Activated CD4-positive, alpha-beta T cell treated with anti-CD3 and anti-CD28 coated beads, Interleukin-2, amount 10 ng/mL, durations not matched to agents 7 days and 5 days (primary cell): ENCODE measurements around the gene CEP112. TPM values are rescaled to one million over a fixed set of nuclear protein-coding genes. Genes with fewer than 3 reads are reported as not detected.

Experiments used
- CTCF ChIA-PET: fragments of 350-600 bp; sonication (Branson Sonifier 250); formaldehyde crosslinking; loops from one replicate; lab custom pipeline; 2021; ENCODE audit warnings: antibody characterized with exemption; lab: Charles Lee
- POLR2A ChIA-PET: fragments of 350-600 bp; sonication (Branson Sonifier 250); formaldehyde crosslinking; loops from one replicate; lab custom pipeline; 2021; ENCODE audit warnings: antibody characterized with exemption; lab: Charles Lee
- DNase-seq: peaks from one replicate; pipeline ENCODE4 v3.0.0-alpha.2; 2020
- H3K27ac Mint-ChIP-seq: one replicate; pipeline ENCODE4 v1.8.0; 2021; ENCODE audit warnings: mild to moderate bottlenecking, moderate library complexity, mixed read lengths
- H3K27me3 Mint-ChIP-seq: one replicate; pipeline ENCODE4 v1.8.0; 2021; ENCODE audit warnings: mixed read lengths
- H3K36me3 Mint-ChIP-seq: one replicate; pipeline ENCODE4 v1.8.0; 2021; ENCODE audit warnings: low read depth, mixed read lengths
- H3K4me1 Mint-ChIP-seq: one replicate; pipeline ENCODE4 v1.8.0; 2021; ENCODE audit warnings: mixed read lengths
- H3K4me3 Mint-ChIP-seq: one replicate; pipeline ENCODE4 v1.8.0; 2021; ENCODE audit warnings: mild to moderate bottlenecking, moderate library complexity, mixed read lengths
- H3K9me3 Mint-ChIP-seq: one replicate; pipeline ENCODE4 v1.8.0; 2021; ENCODE audit warnings: mixed read lengths
- total RNA-seq, 2 experiments: library from RNA; stranded (reverse); gene quantifications; one replicate each; pipeline ENCODE4 v1.2.3, GENCODE V29; 2021

The CEP112 gene
- total RNA-seq, 2 experiments from 2014 or later: 4.0 to 4.2 TPM

- no peaks in the 10 kb centered on the region for H3K4me1 Mint-ChIP-seq
- no peak overlapping the region for H3K27ac Mint-ChIP-seq
- no peak for DNase-seq
- CTCF ChIA-PET: no interaction called here
- H3K9me3 Mint-ChIP-seq: no peaks in the 10 kb centered on the region
- POLR2A ChIA-PET: no interaction called here
- no peaks in the 10 kb centered on the region for H3K36me3 Mint-ChIP-seq
- H3K27me3 Mint-ChIP-seq: peaks cover 3% of the 10 kb centered on the region
- H3K4me3 Mint-ChIP-seq: no peak overlapping the region
These were observed 30.9 kb upstream of the CEP112 start for GRCh38 chr17:66222798-66223350.

- Mint-ChIP-seq H3K4me1 (no peaks in the 10 kb centered on the region), H3K4me3 (no peak overlapping the region), H3K36me3 (no peaks in the 10 kb centered on the region), H3K27ac (no peak overlapping the region), H3K27me3 (peaks cover 3% of the 10 kb centered on the region), H3K9me3 (no peaks in the 10 kb centered on the region)
- CTCF ChIA-PET: no interaction called here
- no peak for DNase-seq
- POLR2A ChIA-PET: no interaction called here
These were observed 30.0 kb upstream of the CEP112 start for GRCh38 chr17:66221755-66222530.

GRCh38 chr17:66221343-66221742 is 29.4 kb upstream of the CEP112 start:
- DNase-seq: no peak
- Mint-ChIP-seq H3K4me3 (no peak overlapping the region), H3K4me1 (no peaks in the 10 kb centered on the region), H3K9me3 (no peaks in the 10 kb centered on the region), H3K27me3 (peaks cover 6% of the 10 kb centered on the region), H3K27ac (no peak overlapping the region), H3K36me3 (no peaks in the 10 kb centered on the region)
- ChIA-PET POLR2A (no interaction called here), CTCF (no interaction called here)

DNA sequence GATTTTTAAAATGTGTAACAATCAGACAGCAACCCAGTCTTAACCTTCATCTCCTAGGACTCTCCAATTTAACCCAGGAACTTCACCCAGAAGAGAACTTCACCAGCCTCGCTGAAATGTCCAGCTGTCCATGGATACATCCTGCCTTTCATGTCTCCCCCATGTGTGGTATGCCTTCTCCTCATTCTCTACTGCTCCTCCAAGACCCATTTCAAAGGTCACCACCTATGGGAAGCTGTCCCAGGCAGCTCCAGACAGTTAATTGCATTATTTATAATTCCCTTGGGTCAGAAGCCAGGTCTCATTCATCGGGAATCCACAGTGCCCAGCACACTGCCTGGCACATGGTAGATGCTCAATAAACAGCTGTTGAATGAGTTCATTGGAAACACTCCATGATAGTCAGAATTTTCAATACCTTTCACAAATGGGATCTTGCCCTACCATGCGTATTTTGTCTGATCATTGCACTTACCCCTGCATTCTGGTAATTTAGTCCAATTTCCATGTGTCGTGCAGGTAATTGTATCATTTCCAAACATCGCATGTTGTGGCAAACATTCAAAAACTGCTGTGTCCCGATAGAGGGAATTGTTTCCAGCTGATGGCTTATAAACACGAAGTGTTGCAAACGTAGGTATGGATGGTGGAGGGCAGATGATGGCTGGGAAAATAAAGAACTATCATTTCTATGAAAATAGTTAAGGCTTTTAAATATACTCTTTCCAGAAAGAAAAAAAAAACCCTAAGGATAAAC is 28.3 kb upstream of the CEP112 start:
- no peak for DNase-seq
- H3K4me1 Mint-ChIP-seq: no peaks in the 10 kb centered on the region
- H3K36me3 Mint-ChIP-seq: no peaks in the 10 kb centered on the region
- no peak overlapping the region for H3K4me3 Mint-ChIP-seq
- H3K27ac Mint-ChIP-seq: no peak overlapping the region
- peaks cover 10% of the 10 kb centered on the region for H3K27me3 Mint-ChIP-seq
- no peaks in the 10 kb centered on the region for H3K9me3 Mint-ChIP-seq
- CTCF ChIA-PET: no interaction called here
- POLR2A ChIA-PET: interaction anchor here (0.6 kb wide), 1 partner anchor 254 kb away, joined by 4 read pairs; no protein-coding TSS in a partner anchor

GRCh38 chr17:66215529-66215911 is 23.6 kb upstream of the CEP112 start:
- DNase-seq: no peak
- Mint-ChIP-seq H3K27ac (no peak overlapping the region), H3K27me3 (peaks cover 16% of the 10 kb centered on the region), H3K4me3 (no peak overlapping the region), H3K9me3 (no peaks in the 10 kb centered on the region), H3K36me3 (no peaks in the 10 kb centered on the region), H3K4me1 (no peaks in the 10 kb centered on the region)
- ChIA-PET CTCF (no interaction called here), POLR2A (no interaction called here)

- ChIA-PET POLR2A (no interaction called here), CTCF (no interaction called here)
- H3K27me3 Mint-ChIP-seq: peaks cover 19% of the 10 kb centered on the region
- no peak overlapping the region for H3K4me3 Mint-ChIP-seq
- no peak overlapping the region for H3K27ac Mint-ChIP-seq
- no peaks in the 10 kb centered on the region for H3K36me3 Mint-ChIP-seq
- H3K4me1 Mint-ChIP-seq: no peaks in the 10 kb centered on the region
- DNase-seq: no peak
- H3K9me3 Mint-ChIP-seq: no peaks in the 10 kb centered on the region
These were observed 23.1 kb upstream of the CEP112 start for GRCh38 chr17:66214884-66215528.

GRCh38 chr17:66211047-66211810 is 19.3 kb upstream of the CEP112 start:
- Mint-ChIP-seq H3K4me1 (no peaks in the 10 kb centered on the region), H3K9me3 (no peaks in the 10 kb centered on the region), H3K27ac (no peak overlapping the region), H3K36me3 (no peaks in the 10 kb centered on the region), H3K4me3 (no peak overlapping the region), H3K27me3 (peaks cover 18% of the 10 kb centered on the region)
- POLR2A ChIA-PET: no interaction called here
- no peak for DNase-seq
- CTCF ChIA-PET: no interaction called here

DNA sequence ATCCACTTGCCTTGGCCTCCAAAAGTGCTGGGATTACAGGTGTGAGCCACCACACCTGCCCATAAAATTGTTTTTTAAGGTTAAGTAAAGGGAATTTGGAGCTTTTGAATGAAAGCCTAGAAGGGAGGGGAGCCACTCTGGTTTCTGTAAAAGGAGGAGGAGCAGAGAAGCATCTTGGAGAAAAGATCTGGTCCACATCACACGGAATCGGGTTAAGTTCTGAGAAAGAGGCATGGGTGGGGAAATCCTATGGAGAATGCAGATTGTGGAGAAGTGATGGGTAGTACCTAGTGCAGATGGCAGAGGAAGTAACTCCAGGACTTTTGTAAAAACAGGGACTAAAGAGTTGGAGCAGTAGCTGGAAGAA is 18.3 kb upstream of the CEP112 start:
- no peak overlapping the region for H3K27ac Mint-ChIP-seq
- CTCF ChIA-PET: interaction anchor here (1.8 kb wide), 1 partner anchor 12 kb away, joined by 5 read pairs; no protein-coding TSS in a partner anchor
- H3K27me3 Mint-ChIP-seq: peaks cover 14% of the 10 kb centered on the region
- POLR2A ChIA-PET: no interaction called here
- H3K4me3 Mint-ChIP-seq: no peak overlapping the region
- H3K9me3 Mint-ChIP-seq: no peaks in the 10 kb centered on the region
- H3K4me1 Mint-ChIP-seq: no peaks in the 10 kb centered on the region
- H3K36me3 Mint-ChIP-seq: no peaks in the 10 kb centered on the region
- no peak for DNase-seq

DNA sequence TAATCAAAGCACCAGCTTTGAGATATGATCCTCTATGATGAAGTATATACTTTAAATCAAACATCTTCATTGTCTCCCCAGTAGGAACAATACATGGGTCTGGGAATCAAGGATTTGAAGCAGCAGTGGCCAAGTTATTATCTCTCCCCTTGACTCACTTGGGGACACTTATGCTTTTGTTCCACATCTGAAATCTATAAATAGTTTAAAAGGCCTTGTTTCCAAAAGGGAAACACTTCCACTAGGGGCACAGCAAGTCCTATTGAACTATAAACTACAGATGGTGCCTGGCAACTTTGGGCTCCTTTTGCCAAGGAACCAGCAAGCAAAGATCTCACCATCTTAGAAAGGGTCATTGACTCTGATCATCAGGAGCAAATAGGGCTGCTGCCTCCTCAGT is 16.0 kb upstream of the CEP112 start:
- ChIA-PET CTCF (no interaction called here), POLR2A (no interaction called here)
- no peak for DNase-seq
- Mint-ChIP-seq H3K27ac (no peak overlapping the region), H3K4me1 (no peaks in the 10 kb centered on the region), H3K9me3 (no peaks in the 10 kb centered on the region), H3K36me3 (no peaks in the 10 kb centered on the region), H3K27me3 (peaks cover 7% of the 10 kb centered on the region), H3K4me3 (no peak overlapping the region)

- ChIA-PET CTCF (interaction anchor here (0.7 to 1.4 kb wide), 4 partner anchors 13 to 909 kb away, joined by 3 read pairs; no protein-coding TSS in a partner anchor), POLR2A (no interaction called here)
- no peak overlapping the region for H3K27ac Mint-ChIP-seq
- DNase-seq: no peak
- H3K4me3 Mint-ChIP-seq: no peak overlapping the region
- H3K27me3 Mint-ChIP-seq: peaks cover 4% of the 10 kb centered on the region
- no peaks in the 10 kb centered on the region for H3K9me3 Mint-ChIP-seq
- H3K36me3 Mint-ChIP-seq: no peaks in the 10 kb centered on the region
- peaks cover 19% of the 10 kb centered on the region for H3K4me1 Mint-ChIP-seq
These were observed 11.5 kb upstream of the CEP112 start for GRCh38 chr17:66203274-66204015.

GRCh38 chr17:66200685-66201092 is 8.8 kb upstream of the CEP112 start:
- Mint-ChIP-seq H3K4me1 (peaks cover 19% of the 10 kb centered on the region), H3K9me3 (no peaks in the 10 kb centered on the region), H3K36me3 (no peaks in the 10 kb centered on the region), H3K4me3 (no peak overlapping the region), H3K27me3 (no peaks in the 10 kb centered on the region), H3K27ac (no peak overlapping the region)
- ChIA-PET CTCF (interaction anchor here (0.7 to 0.8 kb wide), 2 partner anchors 9 to 81 kb away, joined by 3 read pairs; partner anchors contain the start of gene CEP112), POLR2A (no interaction called here)
- DNase-seq: peak; percentile 63

DNA sequence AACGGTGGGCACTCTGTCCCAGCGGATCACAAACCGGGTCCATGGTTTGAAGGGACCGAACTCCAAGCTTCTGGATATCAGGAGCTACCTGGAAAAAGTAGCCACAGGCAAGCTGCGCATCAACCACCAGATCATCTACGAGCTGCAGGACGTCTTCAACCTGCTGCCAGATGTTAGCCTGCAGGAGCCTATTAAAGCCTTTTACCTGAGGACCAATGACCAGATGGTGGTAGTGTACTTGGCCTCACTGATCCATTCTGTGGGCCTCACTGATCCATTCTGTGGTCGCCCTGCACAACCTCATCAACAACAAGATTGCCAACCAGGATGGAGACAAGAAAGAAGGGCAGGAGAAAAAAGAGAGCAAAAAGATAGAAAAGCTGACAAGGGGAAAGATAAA is 6.3 kb upstream of the CEP112 start:
- CTCF ChIA-PET: interaction anchor here (0.6 to 1.2 kb wide), 2 partner anchors 12 to 1176 kb away, joined by 3 to 5 read pairs; no protein-coding TSS in a partner anchor
- POLR2A ChIA-PET: no interaction called here
- Mint-ChIP-seq H3K27me3 (no peaks in the 10 kb centered on the region), H3K36me3 (no peaks in the 10 kb centered on the region), H3K9me3 (no peaks in the 10 kb centered on the region), H3K4me1 (peaks cover 19% of the 10 kb centered on the region), H3K27ac (no peak overlapping the region), H3K4me3 (no peak overlapping the region)
- no peak for DNase-seq
